GM21367 (cell line): ENCODE measurements around the gene WDR27.

Experiments used
- ATAC-seq: cut with Tn5 transposase; IDR thresholded peaks from one replicate; pipeline ENCODE4 v1.9.1; 2021; ENCODE audit not compliant: unreplicated experiment

The WDR27 gene

DNA sequence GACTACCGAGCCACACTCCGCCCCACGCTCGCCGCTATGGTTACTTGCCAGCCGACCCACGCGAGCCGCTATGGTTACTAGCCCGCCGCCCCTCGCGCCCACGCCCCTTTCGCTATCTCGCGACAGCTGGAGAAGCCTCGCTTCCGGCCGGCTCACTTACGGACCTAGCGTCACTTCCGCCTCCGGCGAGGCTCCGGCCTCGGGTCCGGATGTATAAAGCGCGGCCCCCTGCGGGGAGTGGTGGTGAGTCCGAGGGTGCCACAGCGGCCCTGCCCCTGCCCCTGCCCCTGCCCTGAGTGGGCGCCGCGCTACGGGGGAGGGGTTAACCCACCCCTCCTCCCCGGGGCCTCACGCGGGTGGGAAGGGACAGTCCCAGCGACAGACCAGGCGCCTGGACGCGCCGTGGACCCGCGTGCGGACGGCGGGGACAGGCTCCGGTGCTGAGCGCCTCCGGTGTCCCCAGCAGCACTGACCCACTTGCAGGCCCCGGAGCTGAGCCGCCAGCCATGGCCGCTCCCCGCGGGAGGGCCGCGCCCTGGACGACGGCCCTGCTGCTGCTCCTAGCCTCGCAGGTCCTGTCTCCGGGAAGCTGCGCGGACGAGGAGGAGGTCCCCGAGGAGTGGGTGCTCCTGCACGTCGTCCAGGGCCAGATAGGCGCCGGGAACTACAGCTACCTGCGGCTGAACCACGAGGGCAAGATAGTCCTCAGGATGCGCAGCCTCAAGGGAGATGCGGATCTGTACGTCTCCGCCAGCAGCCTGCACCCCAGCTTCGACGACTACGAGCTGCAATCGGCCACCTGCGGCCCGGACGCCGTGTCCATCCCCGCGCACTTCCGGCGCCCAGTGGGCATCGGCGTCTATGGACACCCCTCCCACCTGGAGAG is at the start of gene WDR27, which contains the start of gene C6orf120:
Gene WDR27, minus strand, starts transcription at position 76 of the 886 bp plus-strand sequence. CDS start 13,024 bp downstream, outside the sequence.
Gene C6orf120, plus strand, starts transcription at position 173 of the 886 bp plus-strand sequence. Its CDS starts 334 bp downstream, at position 507.
- peak; percentile 96 for ATAC-seq

DNA sequence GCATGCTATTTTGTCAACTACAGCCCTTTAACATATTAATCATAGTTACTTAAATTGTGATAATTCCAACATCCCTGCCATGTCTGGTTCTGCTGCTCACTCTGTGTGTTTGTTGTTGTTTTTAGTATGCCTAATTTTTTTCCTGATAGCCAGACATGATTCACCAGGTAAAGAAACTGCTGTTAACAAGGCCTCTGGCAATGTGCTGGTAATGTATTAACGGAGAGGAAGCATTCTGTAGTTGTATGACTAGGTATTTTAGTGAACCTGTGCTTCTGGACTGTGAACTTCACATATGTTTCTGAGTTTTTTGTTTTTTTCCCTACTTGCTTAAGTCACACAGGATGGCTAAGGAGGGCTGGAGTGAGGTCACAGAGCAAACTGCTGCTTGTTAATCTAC is 44.7 kb upstream of the WDR27 start:
- ATAC-seq: no peak

DNA sequence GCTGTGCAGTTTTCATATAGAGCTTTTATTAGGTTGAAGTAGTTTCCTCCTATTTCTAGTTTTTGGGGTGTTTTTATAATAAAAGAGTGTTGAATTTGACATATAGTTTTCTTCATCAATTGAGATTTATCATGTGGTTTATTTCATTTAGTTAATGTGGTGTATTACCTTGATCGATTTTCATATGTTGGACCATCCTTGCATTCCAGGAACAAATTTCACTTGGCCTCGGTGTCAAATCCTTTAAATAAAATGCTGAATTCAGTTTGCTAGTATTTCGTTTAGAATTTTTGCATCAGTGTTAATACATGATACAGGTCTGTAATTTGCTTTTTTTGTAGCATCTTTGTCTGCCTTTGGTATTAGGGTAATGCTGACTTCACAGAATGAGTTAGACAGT is 43.6 kb upstream of the WDR27 start:
- no peak for ATAC-seq

DNA sequence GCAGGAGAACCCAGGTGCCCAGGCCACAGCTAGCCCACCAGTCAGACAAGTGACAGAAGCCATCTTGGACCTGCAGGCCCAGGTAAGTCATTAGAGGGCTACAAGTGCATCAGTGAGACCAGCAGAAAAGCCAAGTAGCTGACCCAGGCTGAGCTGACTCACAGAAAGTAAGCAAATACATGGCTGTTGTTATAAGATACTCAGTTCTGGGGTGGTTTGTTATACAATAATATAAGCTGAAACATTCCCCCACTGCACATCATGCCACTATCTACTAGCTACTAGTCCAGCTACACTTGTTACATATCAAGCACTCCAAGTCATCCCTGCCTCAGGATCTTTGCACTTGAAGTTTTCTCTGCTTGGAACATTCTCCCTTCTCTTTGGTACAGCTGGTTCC is 39.5 kb upstream of the WDR27 start:
- no peak for ATAC-seq

DNA sequence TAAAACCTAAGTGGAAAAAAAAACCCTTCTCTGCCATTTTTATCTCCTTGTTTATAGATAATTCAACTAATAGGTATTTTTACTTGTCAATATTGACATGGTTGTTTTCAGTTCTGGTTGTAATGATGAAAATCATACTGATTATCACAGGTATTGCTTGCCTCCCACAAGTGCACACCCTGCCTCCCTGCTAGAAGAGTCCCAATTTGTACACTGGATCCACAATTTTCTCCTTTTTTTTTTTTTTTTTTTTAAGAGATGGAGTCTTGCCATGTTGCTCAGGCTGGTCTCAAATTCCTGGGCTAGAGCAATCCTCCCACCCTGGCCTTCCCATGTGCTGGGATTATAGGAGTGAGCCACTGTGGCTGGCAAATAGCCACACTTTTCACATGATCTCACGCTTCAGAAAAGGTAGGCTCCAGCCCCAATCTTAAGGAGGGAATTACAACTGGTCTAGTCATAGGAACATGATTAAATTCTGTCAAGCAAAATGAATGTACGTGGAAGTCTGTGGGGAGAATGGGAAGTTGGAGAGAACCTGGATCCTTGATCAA is 37.2 kb upstream of the WDR27 start:
- ATAC-seq: no peak

DNA sequence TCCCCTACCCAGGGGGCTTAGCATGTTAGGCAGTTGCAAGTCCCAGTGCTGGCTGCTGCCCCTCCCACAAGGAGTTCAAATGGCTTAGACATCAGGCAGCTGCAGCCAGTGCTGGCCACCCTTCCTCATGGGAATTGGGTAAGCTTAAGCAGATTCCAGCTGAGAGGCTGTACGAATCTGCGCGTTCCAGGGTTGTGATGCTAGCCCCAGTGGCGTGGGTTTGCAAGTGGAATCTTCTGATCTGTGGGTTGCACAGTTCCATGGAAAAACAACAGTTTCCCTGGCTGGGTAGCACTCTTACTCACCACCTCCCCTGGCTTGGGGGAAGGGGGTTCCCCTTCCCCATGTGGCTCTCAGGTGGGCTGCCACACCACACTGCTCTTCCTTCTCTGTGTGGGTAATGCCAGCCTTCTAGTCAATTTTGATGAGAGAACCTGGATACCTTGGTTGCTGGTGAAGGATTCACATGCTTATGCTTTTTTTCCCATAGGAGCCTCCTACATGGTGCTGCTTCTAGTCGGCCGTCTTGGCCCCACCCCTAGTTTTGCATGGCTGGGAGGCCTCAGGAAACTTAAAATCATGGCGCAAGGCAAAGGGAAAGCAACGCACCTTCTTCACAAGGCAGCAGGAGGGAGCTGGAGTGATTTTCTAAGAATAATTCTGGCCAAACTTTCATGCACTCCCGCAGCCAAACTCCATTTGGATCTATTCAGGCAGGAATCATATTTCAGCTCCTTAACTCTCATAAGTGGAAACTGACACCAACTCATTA is 36.6 kb upstream of the WDR27 start:
- no peak for ATAC-seq

DNA sequence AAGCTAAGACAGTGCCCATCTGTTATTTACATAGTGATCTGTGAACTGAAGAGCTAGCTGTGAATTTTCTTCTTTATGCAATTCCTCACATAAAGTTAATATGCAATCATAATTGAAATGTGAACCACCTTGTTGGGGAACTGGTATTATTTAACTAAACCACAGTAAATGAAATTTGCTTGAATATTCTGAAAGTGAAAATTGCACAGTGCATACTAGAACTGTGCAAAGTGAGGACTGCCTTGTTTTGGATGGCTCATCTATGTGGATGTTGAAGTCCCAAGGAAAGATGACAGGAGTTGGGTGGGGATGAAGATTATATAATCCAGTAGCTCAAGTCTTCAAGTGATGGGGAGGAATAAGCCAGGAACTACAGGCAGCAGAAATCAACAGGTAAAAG is 28.1 kb upstream of the WDR27 start:
- ATAC-seq: no peak

DNA sequence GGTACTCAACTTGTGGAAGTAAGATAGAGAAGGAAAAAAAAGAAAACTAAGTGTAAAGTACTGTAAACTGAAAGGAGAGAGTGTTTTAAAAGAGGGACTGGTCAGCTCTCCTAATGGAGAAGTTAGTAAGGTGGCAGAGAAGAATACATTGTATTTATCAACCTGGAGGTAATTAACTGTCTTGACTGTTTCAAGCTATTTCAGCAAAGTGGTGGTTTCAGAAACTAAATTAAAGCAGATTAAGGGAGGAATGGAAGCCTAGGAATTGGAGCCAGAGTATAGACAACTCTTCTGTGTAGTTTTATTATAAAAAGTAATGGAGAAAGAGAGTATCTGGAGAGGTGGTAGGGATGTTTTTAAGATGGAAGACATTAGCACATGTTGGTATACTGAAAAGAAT is 25.1 kb upstream of the WDR27 start:
- no peak for ATAC-seq

DNA sequence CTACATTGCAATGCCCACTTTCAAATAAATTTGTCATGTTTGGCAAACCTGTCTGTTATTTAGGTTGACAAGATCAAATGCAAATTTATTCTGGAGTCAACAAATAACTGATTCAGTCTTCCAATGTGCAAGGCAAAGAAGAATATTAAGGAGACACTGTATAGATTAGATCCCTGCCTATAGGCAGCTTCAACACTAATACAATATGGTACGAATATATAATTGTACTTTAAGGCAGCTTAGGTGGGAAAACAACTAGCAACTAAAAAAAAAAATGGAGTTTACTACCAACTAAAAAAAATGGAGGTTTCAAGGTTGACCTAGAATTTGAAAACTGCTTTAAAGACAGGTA is 24.2 kb upstream of the WDR27 start:
- ATAC-seq: no peak

DNA sequence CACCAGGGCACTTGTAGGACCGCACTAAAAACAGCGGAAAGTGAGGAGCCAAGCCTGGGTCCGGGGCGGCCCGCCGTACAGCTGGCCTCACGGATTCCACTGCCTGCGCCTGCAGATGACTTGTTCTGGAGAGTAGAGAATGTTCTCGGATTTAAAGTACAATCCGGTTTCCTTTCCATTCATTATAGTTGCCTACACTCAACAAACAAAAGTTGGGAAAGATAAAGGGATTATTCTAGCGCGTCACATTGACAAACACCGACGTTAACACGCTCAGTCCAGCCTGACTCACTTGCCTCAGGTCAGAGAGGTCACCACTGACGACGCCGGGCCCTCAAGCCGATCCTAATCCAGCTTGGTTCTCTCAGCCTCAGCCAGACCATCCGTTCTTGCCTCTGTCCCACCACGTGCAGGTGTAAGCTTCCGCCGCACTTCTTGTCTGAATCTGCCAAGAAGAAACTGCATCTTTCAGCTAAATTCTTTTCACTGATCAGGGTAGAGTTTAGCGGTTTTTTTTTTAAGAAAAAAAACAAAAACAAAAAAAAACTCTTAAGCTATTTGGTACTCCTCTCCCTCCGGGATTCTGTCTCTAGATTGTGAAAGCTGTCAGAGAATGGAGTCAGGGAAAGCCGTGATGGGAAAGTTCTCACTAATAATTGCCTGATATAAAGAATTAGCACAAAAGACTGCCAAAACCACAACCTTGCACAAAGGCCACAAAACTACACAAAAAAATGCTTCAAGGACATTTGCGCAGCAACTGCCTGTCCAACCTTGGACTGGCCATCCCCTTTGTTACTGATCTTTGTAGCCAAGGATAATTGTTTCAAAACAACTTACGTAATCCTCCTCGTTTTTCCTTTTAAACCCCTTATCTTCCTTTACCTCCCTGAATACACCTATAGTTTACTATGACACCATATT is 23.6 kb upstream of the WDR27 start:
- ATAC-seq: peak; percentile 4

DNA sequence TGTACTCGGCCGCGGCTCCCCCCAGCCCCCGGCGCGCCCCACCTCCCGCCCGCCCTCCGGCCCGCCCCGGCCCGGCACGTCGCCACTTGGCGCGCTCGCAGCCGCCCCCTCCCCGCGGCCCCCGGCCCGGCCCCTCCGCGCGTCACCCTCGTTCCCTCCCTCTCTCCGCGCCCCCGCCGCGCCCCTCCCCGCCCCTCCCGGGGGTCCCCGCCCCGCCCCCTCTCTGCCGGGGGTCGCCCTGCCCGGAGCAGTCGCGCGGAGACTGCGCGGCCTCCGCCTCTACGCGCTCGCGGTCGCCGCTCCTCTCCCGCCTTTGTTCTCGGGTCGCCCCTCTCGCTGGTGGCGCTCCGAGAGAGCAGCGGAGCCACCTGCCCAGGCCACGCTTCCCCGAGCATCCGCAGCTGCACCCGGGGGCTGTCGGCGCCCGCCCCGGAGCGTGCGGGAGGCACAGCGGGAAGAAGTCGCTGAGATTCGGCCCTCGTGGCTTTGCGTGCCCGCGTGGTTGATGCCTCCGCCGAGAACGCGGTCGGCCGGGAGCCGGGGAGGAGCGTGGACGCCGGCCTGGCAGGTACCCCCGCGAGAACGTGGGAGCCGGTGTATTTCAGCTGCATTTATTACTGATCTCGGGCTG is 22.8 kb upstream of the WDR27 start, which contains the start of gene PHF10:
Gene PHF10, minus strand, starts transcription at position 7 of the 631 bp plus-strand sequence. CDS start 569 bp downstream, outside the sequence.
- peak; percentile 37 for ATAC-seq

DNA sequence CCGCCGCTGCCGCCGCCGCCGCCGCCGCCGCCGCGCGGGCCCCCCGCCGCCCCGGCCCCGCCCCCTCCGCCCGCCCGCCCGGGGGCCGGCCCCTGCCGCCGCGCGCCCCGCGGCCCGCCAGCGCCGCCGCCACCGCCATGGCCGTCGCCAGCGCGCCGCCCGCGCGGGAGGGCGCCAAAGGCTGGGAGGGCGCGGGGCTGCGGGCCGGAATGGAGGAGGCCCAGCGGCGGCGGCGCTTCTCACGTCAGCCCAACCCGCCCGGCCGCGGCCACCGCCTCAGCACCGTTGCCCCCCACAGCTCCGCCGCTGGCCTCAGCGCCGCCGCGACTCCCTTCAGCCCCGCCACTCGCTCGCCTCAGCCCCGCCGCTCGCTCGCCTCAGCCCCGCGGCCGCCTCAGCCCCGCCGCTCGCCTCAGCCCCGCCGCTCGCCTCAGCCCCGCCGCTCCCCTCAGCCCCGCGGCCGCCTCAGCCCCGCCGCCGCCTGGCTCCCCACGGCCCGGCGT is 22.2 kb upstream of the WDR27 start:
- peak; percentile 29 for ATAC-seq

DNA sequence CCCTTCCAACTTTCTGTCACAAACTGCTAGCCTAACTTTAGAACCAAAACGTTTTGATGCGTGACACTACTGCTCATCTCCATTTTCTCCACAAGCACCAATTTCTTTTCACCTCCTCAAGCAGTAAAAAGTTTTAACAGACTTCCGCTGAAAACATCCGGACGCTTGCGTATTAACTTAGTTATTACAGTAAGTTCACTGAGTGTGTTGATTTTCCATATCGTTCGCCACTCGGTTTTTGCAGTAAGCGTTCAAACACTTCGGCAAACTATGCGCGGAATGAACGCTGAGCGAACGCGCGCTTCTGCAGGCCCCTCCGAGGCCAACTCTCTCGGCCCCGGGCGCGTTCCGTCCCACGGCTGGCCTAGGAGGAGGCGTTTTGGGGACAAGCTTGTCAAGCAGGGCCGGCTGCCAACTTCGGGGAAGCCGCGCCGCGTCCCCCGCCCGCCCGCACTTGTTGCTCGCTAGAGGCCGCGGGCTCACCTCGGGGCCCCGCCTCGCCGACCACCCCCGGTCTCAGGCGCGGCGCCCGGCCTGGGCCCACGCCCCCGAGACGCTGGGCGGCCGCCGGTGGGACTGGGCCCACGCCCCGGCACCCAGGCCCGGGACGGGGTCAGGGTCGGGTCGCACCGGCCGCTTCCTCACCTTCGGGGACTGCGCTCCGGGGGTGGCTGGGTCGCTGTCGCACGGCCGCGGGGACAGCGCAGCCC is 21.5 kb upstream of the WDR27 start:
- peak; percentile 34 for ATAC-seq

DNA sequence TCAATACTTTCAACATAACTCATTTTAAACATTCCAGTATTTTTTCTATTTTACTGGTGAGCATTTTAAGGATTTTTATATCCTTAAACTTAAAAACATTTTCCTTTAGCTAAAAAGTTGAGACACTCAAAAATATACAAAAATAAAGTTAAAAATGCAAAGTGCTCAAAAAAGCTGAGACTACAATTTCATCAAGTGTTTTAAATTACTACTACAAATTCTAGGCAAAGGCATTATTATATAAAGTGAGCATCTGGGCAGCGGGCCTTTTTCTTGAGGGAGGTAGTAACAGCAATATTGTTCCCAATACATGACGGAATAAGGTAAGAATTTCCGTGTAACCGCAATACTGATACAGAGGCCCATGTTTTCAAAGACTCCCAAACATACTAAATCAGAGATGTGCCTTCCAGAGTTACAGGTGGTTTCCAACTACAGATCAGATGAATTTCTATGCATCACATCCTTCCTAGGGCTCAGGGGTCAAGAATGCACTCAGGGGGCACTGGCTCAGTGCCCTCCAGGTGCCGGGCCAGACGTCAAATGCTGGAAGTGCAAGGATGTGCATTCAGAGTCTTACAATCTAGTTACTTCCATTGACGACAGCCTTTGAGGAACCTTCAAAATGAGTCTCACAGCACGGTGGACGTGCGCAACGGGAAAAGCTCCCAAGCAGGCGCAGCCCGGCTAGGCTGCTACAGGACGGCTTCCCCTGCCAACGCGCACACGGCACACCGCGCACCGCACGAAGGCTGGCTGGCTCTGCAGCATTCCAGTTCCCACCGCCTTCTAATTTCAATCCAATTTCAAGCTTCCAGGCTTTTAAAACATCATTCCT is 20.8 kb upstream of the WDR27 start:
- ATAC-seq: no peak

DNA sequence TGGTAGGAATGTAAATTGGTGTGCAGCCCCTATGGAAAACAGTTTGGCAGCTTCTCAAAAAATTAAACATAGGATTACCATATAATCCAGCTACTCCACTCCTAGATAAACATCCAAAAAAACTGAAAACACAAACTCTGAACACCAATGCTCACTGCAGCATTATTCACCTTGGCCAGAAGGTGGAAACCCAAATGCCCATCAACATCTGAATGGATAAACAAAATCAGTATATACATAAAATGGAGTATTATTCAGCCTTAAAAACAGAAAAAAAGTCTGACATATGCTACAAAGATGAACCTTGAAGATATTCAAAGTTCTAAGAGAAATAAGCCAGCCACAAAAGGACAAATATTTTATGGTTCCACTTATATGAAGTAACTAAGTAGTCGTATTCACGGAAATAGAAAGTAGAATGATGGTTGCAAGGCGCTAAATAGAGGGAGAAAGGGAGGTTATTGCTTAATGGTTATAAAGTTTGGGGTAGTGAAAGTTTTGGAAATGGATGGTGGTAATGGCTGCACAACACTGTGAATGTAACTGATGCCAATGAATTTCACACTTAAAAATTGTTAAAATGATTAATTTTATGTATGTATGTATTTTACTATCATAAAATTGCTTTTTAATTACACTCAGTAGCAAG is 18.5 kb upstream of the WDR27 start:
- no peak for ATAC-seq

DNA sequence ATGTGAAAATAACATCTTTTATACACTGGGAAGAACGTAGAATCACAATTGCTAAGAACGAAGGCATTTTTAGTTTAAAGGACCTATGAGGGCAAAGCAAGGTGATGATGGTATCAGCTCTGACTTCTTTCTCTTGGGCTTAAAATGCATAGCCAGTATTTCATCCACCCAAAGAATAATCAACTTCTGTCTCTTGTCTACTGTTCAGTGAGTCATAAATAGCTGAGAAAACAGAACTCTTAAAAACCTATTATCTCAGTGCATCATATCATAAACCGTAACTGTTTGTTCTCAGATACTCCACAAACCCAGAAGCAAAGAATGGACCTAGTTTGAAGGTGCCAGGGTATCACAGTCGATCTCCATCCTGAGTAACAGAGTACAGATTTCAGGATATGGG is 17.3 kb upstream of the WDR27 start:
- no peak for ATAC-seq

DNA sequence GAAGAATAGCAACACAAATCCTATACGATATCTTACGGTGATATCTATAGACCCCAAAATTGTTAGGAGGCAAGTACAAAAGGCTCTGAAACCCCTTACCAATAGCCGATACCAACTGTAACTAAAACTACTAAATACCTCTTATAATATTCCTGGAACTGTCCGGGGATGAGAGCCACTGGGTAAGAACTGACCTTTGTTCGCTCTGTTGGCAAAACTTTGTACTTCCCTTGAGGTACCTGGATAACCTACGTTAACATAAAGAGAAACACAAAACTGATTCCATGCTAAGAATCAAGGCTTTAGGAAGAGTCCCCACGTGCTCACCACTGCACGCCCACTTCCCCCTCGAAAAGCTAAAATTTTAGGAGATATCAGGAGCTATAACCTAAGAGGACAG is 12.8 kb upstream of the WDR27 start:
- no peak for ATAC-seq

DNA sequence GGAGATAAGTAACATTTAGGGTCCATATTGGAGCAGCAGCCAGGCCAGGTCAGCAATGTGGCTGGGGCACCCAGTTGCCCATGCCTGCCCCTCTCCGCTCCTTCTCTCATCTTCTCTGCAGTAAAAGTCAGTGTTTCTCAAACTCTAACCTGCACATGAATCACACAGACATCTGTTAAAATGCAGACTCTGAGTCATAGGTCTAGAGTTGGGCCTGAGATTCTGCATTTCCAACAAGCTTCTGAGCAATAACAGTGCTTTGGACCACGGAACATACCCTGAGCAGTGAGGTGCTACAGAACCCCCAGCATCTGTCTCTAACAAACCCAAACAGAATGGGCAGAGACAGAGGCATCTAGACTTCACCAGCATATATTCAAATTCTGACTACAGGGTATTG is 12.3 kb upstream of the WDR27 start:
- no peak for ATAC-seq
